H1 (cell line): ENCODE measurements around the gene TSPAN9. TPM values are rescaled to one million over a fixed set of nuclear protein-coding genes. Genes with fewer than 3 reads are reported as not detected.

Experiments used
- CTCF ChIA-PET: fragments of 300-600 bp; sonication (Branson Sonifier 250); formaldehyde crosslinking; loops from one replicate; lab custom pipeline; 2021; ENCODE audit not compliant: partially characterized antibody; lab: Charles Lee
- POLR2A ChIA-PET: fragments of 300-600 bp; sonication (Branson Sonifier 250); formaldehyde crosslinking; loops from one replicate; lab custom pipeline; 2021; ENCODE audit warnings: inconsistent platforms; ENCODE audit not compliant: partially characterized antibody; lab: Charles Lee
- DNase-seq, 2 experiments: peaks; one replicate each; pipeline versions ENCODE4 v3.0.0 to v3.0.0-alpha.2; 2010 to 2022; ENCODE audit warnings: low spot score in 2 of 2, low read depth in 1 of 2, mixed read lengths in 1 of 2
- FAIRE-seq: peaks from 2 replicates; lab custom pipeline; 2011; peaks lifted over from hg19 to GRCh38; lab: Jason Lieb, UNC
- H2AFZ ChIP-seq: 2 replicates; pipeline ENCODE4 v1.8.1; 2012; ENCODE audit warnings: low read length, inconsistent platforms
- H2AK5ac ChIP-seq: 2 replicates; pipeline ENCODE4 v1.6.1; 2013; ENCODE audit warnings: low read depth, low read length
- H2BK120ac ChIP-seq: replicated peaks from 2 replicates; pipeline ENCODE3; 2013; ENCODE audit warnings: low read depth, low read length, inconsistent platforms
- H2BK12ac ChIP-seq: 2 replicates; pipeline ENCODE4 v1.6.1; 2013; ENCODE audit warnings: low read depth, low read length
- H2BK15ac ChIP-seq: 2 replicates; pipeline ENCODE4 v1.6.1; 2013; ENCODE audit warnings: low read length
- H2BK20ac ChIP-seq: 2 replicates; pipeline ENCODE4 v1.6.1; 2013; ENCODE audit warnings: low read length
- H2BK5ac ChIP-seq: 2 replicates; pipeline ENCODE4 v1.6.1; 2013; ENCODE audit warnings: low read depth, low read length
- H3K14ac ChIP-seq: 2 replicates; pipeline ENCODE4 v1.6.1; 2013; ENCODE audit warnings: inconsistent platforms; ENCODE audit not compliant: insufficient read length
- H3K18ac ChIP-seq: 2 replicates; pipeline ENCODE4 v1.6.1; 2013; ENCODE audit warnings: low read length; ENCODE audit errors: extremely low read depth
- H3K23ac ChIP-seq: 2 replicates; pipeline ENCODE4 v1.6.1; 2013; ENCODE audit warnings: inconsistent platforms; ENCODE audit not compliant: insufficient read length
- H3K23me2 ChIP-seq: 2 replicates; pipeline ENCODE4 v1.6.1; 2013; ENCODE audit warnings: low read depth, low read length
- H3K27ac ChIP-seq: 2 replicates; pipeline ENCODE4 v1.6.1; 2011; ENCODE audit warnings: low read depth, low read length, inconsistent platforms
- H3K27me3 ChIP-seq, 4 experiments: replicated peaks in 1 of 4; 1 replicate in 1 of 4; 2 replicates in 3 of 4; pipeline versions ENCODE4 v1.6.1 to v1.8.1; 2011 to 2013; ENCODE audit warnings: low read length in 3 of 4, mild to moderate bottlenecking in 3 of 4, inconsistent platforms in 2 of 4, mixed read lengths in 2 of 4, moderate library complexity in 1 of 4; ENCODE audit not compliant: control insufficient read depth in 3 of 4, insufficient read depth in 3 of 4; ENCODE audit errors: extremely low read depth in 1 of 4
- H3K36me3 ChIP-seq, 4 experiments: 2 replicates each; pipeline versions ENCODE4 v1.6.1 to v1.8.1; 2011 to 2013; ENCODE audit warnings: mild to moderate bottlenecking in 4 of 4, low read length in 3 of 4, moderate library complexity in 2 of 4, control low read depth in 1 of 4, inconsistent platforms in 1 of 4; ENCODE audit not compliant: insufficient read depth in 4 of 4, control insufficient read depth in 2 of 4
- H3K4ac ChIP-seq: replicated peaks from 2 replicates; pipeline ENCODE3; 2013; ENCODE audit warnings: low read length, low read depth, mixed read lengths, inconsistent platforms; ENCODE audit not compliant: insufficient read length
- H3K4me1 ChIP-seq, 4 experiments: replicated peaks in 1 of 4; 1 replicate in 1 of 4; 2 replicates in 3 of 4; pipeline versions ENCODE4 v1.6.1 to v1.8.1; 2011 to 2013; ENCODE audit warnings: low read length in 3 of 4, inconsistent platforms in 2 of 4, mixed read lengths in 1 of 4; ENCODE audit not compliant: insufficient read depth in 4 of 4, control insufficient read depth in 3 of 4
- H3K4me2 ChIP-seq, 2 experiments: 2 replicates each; pipeline versions ENCODE4 v1.6.1 to v1.8.1; 2011 to 2013; ENCODE audit warnings: low read depth in 2 of 2, low read length in 2 of 2, control low read depth in 1 of 2, inconsistent platforms in 1 of 2, mild to moderate bottlenecking in 1 of 2; ENCODE audit not compliant: insufficient read depth in 1 of 2
- H3K4me3 ChIP-seq, 4 experiments: fragments of 200-600, 300-600 bp in 1 of 4; sonication (generic), shearing (Covaris generic), sonication (Bioruptor Twin) in 1 of 4; 2 replicates each; pipeline versions ENCODE4 v1.5.1 to v1.8.1; 2011 to 2016; ENCODE audit warnings: low read length in 4 of 4, low read depth in 3 of 4, control low read depth in 2 of 4, inconsistent platforms in 2 of 4, mild to moderate bottlenecking in 2 of 4, mixed read lengths in 1 of 4, moderate library complexity in 1 of 4; ENCODE audit not compliant: insufficient read depth in 2 of 4; ENCODE audit errors: extremely low read depth in 1 of 4
- H3K56ac ChIP-seq: replicated peaks from 2 replicates; pipeline ENCODE3; 2013; ENCODE audit warnings: low read depth, mild to moderate bottlenecking, mixed read lengths, low read length, inconsistent platforms; ENCODE audit not compliant: insufficient read length
- H3K79me1 ChIP-seq: 2 replicates; pipeline ENCODE4 v1.6.1; 2013; ENCODE audit warnings: low read depth, low read length, control low read depth
- H3K79me2 ChIP-seq, 2 experiments: 2 replicates each; pipeline versions ENCODE4 v1.6.1 to v1.8.1; 2012 to 2013; ENCODE audit warnings: low read length in 2 of 2, mild to moderate bottlenecking in 2 of 2, inconsistent platforms in 1 of 2; ENCODE audit not compliant: insufficient read depth in 2 of 2, control insufficient read depth in 1 of 2
- H3K9ac ChIP-seq, 4 experiments: replicated peaks in 1 of 4; 1 replicate in 1 of 4; 2 replicates in 3 of 4; pipeline versions ENCODE4 v1.6.1 to v1.8.1; 2011 to 2013; ENCODE audit warnings: low read depth in 3 of 4, low read length in 3 of 4, control low read depth in 2 of 4, mild to moderate bottlenecking in 2 of 4, moderate library complexity in 2 of 4, inconsistent platforms in 1 of 4; ENCODE audit errors: extremely low read depth in 1 of 4
- H3K9me3 ChIP-seq, 2 experiments: 2 replicates each; pipeline versions ENCODE4 v1.6.1 to v1.8.1; 2012 to 2013; ENCODE audit warnings: mild to moderate bottlenecking in 2 of 2, moderate library complexity in 2 of 2, control low read depth in 1 of 2, inconsistent platforms in 1 of 2, low read depth in 1 of 2, low read length in 1 of 2, mixed read lengths in 1 of 2; ENCODE audit not compliant: insufficient read depth in 2 of 2
- H4K20me1 ChIP-seq, 2 experiments: replicated peaks in 1 of 2; 2 replicates each; pipeline versions ENCODE3 to v1.8.1; 2011 to 2013; ENCODE audit warnings: inconsistent platforms in 2 of 2, low read length in 2 of 2, mild to moderate bottlenecking in 1 of 2; ENCODE audit not compliant: insufficient read depth in 2 of 2, control insufficient read depth in 1 of 2
- H4K5ac ChIP-seq: 2 replicates; pipeline ENCODE4 v1.6.1; 2013; ENCODE audit warnings: low read length, low read depth, mixed read lengths, inconsistent platforms; ENCODE audit not compliant: insufficient read length
- H4K8ac ChIP-seq: 2 replicates; pipeline ENCODE4 v1.8.0; 2013; ENCODE audit warnings: mild to moderate bottlenecking, moderate library complexity, low read length, inconsistent platforms; ENCODE audit not compliant: insufficient read depth; ENCODE audit errors: extremely low read depth
- H4K91ac ChIP-seq: replicated peaks from 2 replicates; pipeline ENCODE3; 2013; ENCODE audit warnings: low read length, mixed read lengths, inconsistent platforms; ENCODE audit not compliant: insufficient read length
- PHF8 ChIP-seq: fragments of 200-600 bp; sonication (generic); conservative IDR thresholded peaks from 2 replicates; pipeline ENCODE4 v1.7.1; 2012; ENCODE audit warnings: low read depth, mild to moderate bottlenecking, inconsistent platforms, low read length, moderate library complexity
- RNF2 ChIP-seq: fragments of 200-900, 300-1000 bp; sonication (generic); IDR thresholded peaks from 2 replicates; pipeline ENCODE4 v1.7.1; 2016; ENCODE audit warnings: borderline replicate concordance, low read depth, mild to moderate bottlenecking, antibody characterized with exemption, low read length; ENCODE audit not compliant: poor library complexity, severe bottlenecking; ENCODE audit errors: missing control alignments
- WGBS, 2 experiments: shearing (Covaris generic) in 1 of 2; methylation state at CpG; one replicate each; pipeline versions ENCODE4 v1.1.6 to v1.1.7; 2013 to 2015; ENCODE audit warnings: low lambda C conversion rate in 2 of 2, mixed read lengths in 2 of 2, inconsistent platforms in 1 of 2, low coverage in 1 of 2, missing lambda C conversion rate in 1 of 2; ENCODE audit not compliant: insufficient replicate concordance in 2 of 2, insufficient coverage in 1 of 2, insufficient read length in 1 of 2; ENCODE audit errors: extremely low coverage in 1 of 2, missing lambda C conversion rate in 1 of 2; 5-methylcytosine and 5-hydroxymethylcytosine counted together
- polyA plus RNA-seq, 7 experiments: library from polyadenylated mRNA; depleted of rRNA in 3 of 7; stranded (reverse) in 5 of 7; unstranded in 2 of 7; fragments of >200 nt in 5 of 7; fragments of 200-250 nt in 2 of 7; gene quantifications; 1 replicate in 5 of 7; 2 replicates in 1 of 7; 4 replicates in 1 of 7; pipeline versions ENCODE4 v1.2.1 to v1.2.3, GENCODE V29; 2011 to 2013; ENCODE audit warnings: missing spikeins in 2 of 7, mixed read lengths in 2 of 7
- total RNA-seq: library from RNA; stranded (reverse); fragmentation: NEBNext Ultra II Directional; extraction: Animal tissue kit (Norgen Biotek cat#: 25700); gene quantifications from 2 replicates; pipeline ENCODE4 v1.2.1, GENCODE V29; 2021

The TSPAN9 gene
- total and polyA plus RNA-seq, 2 of the 8 experiments (the other 6 are each of a cell fraction or from before 2014, with no cell fraction given), result 11.5 to 29.1 TPM

- Histone ChIP-seq H3K27me3 (no peaks in the 10 kb centered on the region; a peak in 1 of 7 replicates), H3K4me3 (no peak overlapping the region), H4K20me1 (no peaks in the 10 kb centered on the region), H2AFZ (no peak overlapping the region), H2AK5ac (no peak overlapping the region), H3K4ac (no peak overlapping the region), H3K79me2 (no peaks in the 10 kb centered on the region), H3K79me1 (no peaks in the 10 kb centered on the region; the same call in 1 of the 2 replicates), H2BK15ac (no peak overlapping the region), H2BK5ac (no peak overlapping the region), H3K4me2 (no peak overlapping the region), H3K18ac (no peak overlapping the region), H2BK120ac (no peak overlapping the region), H3K9me3 (no peaks in the 10 kb centered on the region; a peak in 1 of 4 replicates), H3K23ac (no peak overlapping the region), H3K14ac (no peak overlapping the region), H3K27ac (no peak overlapping the region), H2BK20ac (no peak overlapping the region), H4K5ac (no peak overlapping the region), H3K56ac (no peak overlapping the region), H3K36me3 (no peaks in the 10 kb centered on the region), H3K4me1 (peaks cover 0 to 11% (median 8%) of the 10 kb centered on the region in 4 experiments; a peak in 6 of 7 replicates), H2BK12ac (no peak overlapping the region; the same call in 1 of the 2 replicates), H3K9ac (no peak overlapping the region), H4K91ac (no peak overlapping the region), H4K8ac (no peak overlapping the region), H3K23me2 (no peaks in the 10 kb centered on the region)
- ChIA-PET POLR2A (interaction anchor here (1.5 kb wide), 1 partner anchor 68 kb away, joined by 3 read pairs; no protein-coding TSS in a partner anchor), CTCF (interaction anchor here (1.2 to 16.6 kb wide), 10 partner anchors 9 to 131 kb away, joined by 4 to 300 read pairs (median 6); no protein-coding TSS in a partner anchor)
- DNase-seq (no peak), FAIRE-seq (no peak)
- no peak for TF ChIP-seq RNF2
- no peak for TF ChIP-seq PHF8
- 82% methylated on average over 7 of the region's 7 CpGs; no CpG with 5 or more reads in 1 of the 2 experiments for WGBS, 2 experiments
Observed at GRCh38 chr12:3144495-3144894, 67.3 kb downstream of the TSPAN9 start.
